Astrocyte of the spinal cord (primary cell): ENCODE results near the gene MLPH.

Experiments used
- DNase-seq: peaks from one replicate; pipeline ENCODE4 v3.0.0; 2011; ENCODE audit warnings: low read depth, low spot score
- H3K4me3 ChIP-seq: 2 replicates; pipeline ENCODE4 v1.5.1; 2011; ENCODE audit warnings: low read depth, mild to moderate bottlenecking, low read length, moderate library complexity
- in situ Hi-C: cut with HindIII; loops from 2 replicates; pipeline ENCODE4 v1.10.0; 2017; ENCODE audit warnings: low sequenced_read_pairs
- TF ChIP-seq, protein P1 (sequence below): IDR thresholded peaks from 2 replicates; pipeline ENCODE4 v1.5.1; 2012; ENCODE audit warnings: low read depth, mild to moderate bottlenecking, low read length, inconsistent platforms

The MLPH gene, protein sequence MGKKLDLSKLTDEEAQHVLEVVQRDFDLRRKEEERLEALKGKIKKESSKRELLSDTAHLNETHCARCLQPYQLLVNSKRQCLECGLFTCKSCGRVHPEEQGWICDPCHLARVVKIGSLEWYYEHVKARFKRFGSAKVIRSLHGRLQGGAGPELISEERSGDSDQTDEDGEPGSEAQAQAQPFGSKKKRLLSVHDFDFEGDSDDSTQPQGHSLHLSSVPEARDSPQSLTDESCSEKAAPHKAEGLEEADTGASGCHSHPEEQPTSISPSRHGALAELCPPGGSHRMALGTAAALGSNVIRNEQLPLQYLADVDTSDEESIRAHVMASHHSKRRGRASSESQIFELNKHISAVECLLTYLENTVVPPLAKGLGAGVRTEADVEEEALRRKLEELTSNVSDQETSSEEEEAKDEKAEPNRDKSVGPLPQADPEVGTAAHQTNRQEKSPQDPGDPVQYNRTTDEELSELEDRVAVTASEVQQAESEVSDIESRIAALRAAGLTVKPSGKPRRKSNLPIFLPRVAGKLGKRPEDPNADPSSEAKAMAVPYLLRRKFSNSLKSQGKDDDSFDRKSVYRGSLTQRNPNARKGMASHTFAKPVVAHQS

DNA sequence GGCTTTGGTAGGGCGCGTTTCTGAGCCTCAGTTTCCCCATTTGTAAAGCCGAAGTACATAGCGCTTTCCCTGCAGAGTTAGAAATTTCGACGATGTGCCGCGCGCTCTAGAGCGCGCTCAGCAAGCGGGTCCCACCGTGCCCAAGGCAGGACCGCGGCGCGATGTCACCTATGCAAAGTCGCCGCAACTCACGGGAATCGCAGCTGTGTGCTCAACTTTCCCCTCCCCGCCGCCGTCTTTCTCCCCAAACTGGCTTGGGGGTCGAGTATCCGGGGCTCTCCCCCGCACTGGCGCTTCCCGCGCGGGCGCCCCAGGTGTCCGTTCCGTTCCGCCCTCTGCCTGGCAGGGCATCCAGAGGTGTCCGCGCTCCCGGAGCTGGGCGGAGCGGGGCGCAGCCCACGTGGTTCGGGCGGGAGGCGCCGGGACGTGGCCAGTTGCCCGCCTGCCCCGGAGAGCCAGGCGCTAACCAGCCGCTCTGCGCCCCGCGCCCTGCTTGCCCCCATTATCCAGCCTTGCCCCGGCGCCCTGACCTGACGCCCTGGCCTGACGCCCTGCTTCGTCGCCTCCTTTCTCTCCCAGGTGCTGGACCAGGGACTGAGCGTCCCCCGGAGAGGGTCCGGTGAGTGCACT is at the start of gene MLPH:
TSS of gene MLPH (plus strand) at position 433 of the 630 bp plus-strand sequence. CDS start 6,176 bp downstream, outside the sequence.
- TF ChIP-seq, protein P1, sequence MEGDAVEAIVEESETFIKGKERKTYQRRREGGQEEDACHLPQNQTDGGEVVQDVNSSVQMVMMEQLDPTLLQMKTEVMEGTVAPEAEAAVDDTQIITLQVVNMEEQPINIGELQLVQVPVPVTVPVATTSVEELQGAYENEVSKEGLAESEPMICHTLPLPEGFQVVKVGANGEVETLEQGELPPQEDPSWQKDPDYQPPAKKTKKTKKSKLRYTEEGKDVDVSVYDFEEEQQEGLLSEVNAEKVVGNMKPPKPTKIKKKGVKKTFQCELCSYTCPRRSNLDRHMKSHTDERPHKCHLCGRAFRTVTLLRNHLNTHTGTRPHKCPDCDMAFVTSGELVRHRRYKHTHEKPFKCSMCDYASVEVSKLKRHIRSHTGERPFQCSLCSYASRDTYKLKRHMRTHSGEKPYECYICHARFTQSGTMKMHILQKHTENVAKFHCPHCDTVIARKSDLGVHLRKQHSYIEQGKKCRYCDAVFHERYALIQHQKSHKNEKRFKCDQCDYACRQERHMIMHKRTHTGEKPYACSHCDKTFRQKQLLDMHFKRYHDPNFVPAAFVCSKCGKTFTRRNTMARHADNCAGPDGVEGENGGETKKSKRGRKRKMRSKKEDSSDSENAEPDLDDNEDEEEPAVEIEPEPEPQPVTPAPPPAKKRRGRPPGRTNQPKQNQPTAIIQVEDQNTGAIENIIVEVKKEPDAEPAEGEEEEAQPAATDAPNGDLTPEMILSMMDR: no peak
- DNase-seq: peak; percentile 76
- H3K4me3 ChIP-seq: peak within 1 kb of the TSS; percentile 83
- in situ Hi-C loops: no loop called here

DNA sequence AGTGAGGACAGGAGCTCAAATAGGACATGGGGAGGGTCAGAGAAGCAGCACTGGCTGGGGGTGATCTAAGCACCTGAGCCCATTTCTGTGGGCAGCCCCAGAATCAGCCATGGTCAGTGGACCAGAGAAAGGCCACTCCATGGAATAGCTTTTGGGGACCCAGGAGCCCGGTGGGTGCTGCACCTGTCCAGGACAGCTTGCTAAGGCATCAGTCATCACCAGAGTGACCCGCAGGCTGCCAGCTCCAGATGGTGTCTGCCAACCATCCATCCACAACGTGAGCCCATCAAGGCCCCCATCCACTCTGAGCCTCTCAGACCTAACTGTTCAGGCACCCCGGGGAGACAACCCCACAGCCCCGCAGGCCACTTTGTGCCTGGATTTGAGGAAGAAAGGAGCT is 49.5 kb upstream of the MLPH start:
- in situ Hi-C loops: no loop called here
- TF ChIP-seq, protein P1: no peak
- no peak overlapping the region for H3K4me3 ChIP-seq
- DNase-seq: no peak

DNA sequence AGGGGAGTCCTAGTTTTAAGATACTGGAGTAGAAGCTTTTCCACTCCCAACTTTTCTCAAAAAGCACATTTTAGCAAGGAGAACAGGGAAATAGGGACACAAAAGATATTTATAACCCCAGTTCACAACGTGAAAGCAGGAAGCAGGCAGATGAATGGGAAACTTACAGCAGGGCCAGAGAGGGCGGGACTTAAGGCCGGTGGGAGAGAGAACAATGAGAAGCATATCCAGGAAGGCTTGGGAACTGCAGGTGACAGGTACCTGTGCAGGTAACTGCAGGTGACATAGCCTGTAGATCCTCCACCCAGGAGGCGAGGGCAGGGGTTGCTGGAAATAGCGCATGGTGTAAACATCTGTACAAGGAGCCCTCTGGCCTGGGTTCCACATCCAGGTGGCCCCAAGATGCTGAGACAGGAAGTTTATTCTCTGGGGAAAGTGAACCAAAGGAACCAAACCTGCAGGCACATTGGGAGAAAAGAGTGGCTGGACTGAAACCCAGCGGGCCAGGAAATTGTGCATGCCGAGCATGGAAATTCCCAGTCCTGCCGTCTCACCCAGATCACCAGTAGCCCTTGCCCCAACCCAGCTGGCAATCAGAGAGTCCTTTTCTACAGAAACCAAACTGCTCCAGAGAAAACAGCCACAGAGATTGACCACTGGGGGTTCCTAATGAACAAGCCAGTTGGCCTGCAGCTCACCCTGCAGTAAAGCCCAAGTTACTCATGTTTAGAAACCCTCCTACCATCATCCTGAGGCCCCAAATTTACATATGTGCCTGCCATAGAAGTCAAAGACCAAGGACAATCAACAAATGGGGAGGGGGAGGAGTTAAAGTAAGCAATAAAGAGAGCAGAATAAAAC is 48.7 kb upstream of the MLPH start:
- no peak overlapping the region for H3K4me3 ChIP-seq
- in situ Hi-C loops: no loop called here
- TF ChIP-seq, protein P1: peak; percentile 16
- no peak for DNase-seq

DNA sequence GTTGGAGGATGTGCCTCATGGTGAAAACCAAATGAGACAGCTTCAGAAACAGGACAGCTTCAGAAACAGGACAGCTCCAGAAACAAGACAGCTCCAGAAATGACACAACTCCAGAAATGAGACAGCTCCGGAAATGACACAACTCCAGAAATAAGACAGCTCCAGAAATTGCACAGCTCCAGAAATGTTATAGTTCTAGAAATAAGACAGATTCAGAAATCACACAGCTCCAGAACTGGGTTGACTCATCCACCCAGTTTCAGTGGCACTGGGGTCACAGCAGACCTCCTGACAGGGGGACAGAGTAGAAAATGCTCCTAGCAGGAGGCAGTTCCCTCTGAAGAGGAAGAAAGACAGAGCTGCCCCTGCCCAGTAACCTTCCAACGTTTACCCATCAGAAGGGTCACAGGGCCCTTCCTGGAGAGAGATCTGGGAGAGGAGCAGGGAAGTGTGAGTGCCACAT is 46.2 kb upstream of the MLPH start:
- TF ChIP-seq, protein P1: no peak
- in situ Hi-C loops: no loop called here
- no peak for DNase-seq
- H3K4me3 ChIP-seq: no peak overlapping the region

DNA sequence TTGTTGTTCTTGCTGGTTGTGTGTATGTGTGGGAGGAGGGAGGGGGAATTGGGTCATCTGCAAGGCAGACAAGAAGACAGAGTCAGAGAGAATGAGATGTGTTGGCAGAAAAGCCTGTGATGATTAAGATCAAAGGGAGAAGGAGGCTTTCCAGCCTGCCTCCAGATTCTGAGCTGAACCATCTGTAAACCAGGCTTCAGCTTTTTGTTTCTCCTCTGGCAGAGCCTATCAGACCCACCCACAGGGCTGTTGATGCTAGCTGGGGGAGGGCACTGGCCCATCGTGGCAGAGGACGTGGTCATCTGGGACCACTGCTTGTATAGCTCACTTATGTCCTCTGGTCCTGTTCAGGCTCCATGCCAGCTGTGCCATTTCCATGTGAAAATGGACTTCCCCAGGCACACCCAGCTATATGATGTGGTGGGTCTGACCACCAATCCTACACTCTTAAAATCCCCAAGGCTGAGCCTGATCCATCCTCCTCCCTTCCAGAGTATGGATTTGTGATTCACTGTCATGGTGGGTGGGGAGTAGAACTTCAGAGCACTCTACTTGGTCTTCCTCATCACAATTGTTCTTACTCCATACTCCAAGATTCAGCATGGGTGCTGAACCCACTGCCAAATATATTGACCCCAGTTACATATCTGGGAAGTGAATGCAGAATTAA is 45.3 kb upstream of the MLPH start:
- TF ChIP-seq, protein P1: no peak
- DNase-seq: peak; percentile 74
- in situ Hi-C loops: no loop called here
- H3K4me3 ChIP-seq: no peak overlapping the region
